SJSA1 (cell line): Measurements from ENCODE around the gene HSF4. TPM values are rescaled to one million over a fixed set of nuclear protein-coding genes. Genes with fewer than 3 reads are reported as not detected.

Source experiments
- DNase-seq, 2 experiments: peaks; one replicate each; pipeline ENCODE4 v3.0.0-alpha.2; 2015 to 2020; ENCODE audit warnings: low spot score in 2 of 2, low read depth in 1 of 2
- H3K27ac ChIP-seq: fragments of 250-450 bp; sonication (Bioruptor Pico); 2 replicates; pipeline ENCODE4 v1.5.1; 2020; ENCODE audit warnings: mild to moderate bottlenecking, moderate library complexity
- H3K27me3 ChIP-seq: fragments of 250-450 bp; sonication (Bioruptor Pico); replicated peaks from 2 replicates; pipeline ENCODE4 v1.5.1; 2020; ENCODE audit warnings: mild to moderate bottlenecking, moderate library complexity
- H3K36me3 ChIP-seq: fragments of 250-450 bp; sonication (Bioruptor Pico); 2 replicates; pipeline ENCODE4 v1.5.1; 2020; ENCODE audit warnings: mild to moderate bottlenecking
- H3K4me1 ChIP-seq: fragments of 250-450 bp; sonication (Bioruptor Pico); replicated peaks from 2 replicates; pipeline ENCODE4 v1.6.1; 2021; ENCODE audit warnings: mild to moderate bottlenecking
- H3K4me3 ChIP-seq: fragments of 250-450 bp; sonication (Bioruptor Pico); 2 replicates; pipeline ENCODE4 v1.5.1; 2020; ENCODE audit warnings: mild to moderate bottlenecking
- H3K9me3 ChIP-seq: fragments of 250-450 bp; sonication (Bioruptor Pico); replicated peaks from 2 replicates; pipeline ENCODE4 v1.5.1; 2020; ENCODE audit warnings: mild to moderate bottlenecking
- total RNA-seq: library from RNA; depleted of rRNA; stranded (reverse); fragments of >200 nt; shearing (Covaris generic); gene quantifications from 2 replicates; pipeline ENCODE4 v1.2.3, GENCODE V29; 2014

The HSF4 gene
- total RNA-seq, 1 experiment from 2014 or later = 12.8 TPM

DNA sequence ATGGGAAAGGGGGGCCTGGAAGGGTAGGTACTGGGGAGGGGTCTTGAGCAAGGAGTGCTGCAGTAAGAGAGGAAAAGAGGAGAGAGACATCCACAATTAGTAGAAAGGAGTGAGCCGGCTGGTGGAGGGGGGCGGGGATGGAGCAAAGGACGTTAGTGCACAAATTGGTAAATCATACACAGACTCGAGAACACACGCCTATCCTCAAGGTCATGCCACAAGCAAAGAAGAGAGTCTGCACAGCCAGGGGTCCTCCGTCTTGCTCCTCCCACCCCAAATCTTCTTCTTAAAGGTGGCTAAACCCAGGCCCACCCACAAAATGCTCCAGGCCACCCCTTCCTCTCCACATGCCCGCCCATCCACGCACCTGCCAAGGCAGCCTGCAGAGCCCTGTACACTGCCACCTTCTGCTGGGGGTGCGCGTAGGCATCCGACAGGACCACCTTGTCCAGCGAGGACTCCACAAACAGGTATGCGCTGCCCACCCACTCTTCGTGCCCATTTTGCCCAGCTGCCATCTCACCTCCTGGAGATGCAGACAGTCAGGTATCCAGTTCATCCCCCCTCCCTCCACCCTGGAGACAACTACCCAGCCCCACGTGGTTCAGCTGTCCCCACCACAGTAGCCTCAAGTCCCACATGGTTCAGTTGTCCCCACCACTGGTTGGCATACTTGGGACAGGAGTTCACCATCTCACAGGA, 8.3 kb upstream of the HSF4 start:
- peaks cover 7% of the 10 kb centered on the region; the same call in 1 of the 2 replicates for H3K36me3 ChIP-seq
- peaks cover 28% of the 10 kb centered on the region for H3K4me1 ChIP-seq
- DNase-seq = no peak
- no peak overlapping the region for H3K4me3 ChIP-seq
- H3K27me3 ChIP-seq = no peaks in the 10 kb centered on the region
- H3K9me3 ChIP-seq = no peaks in the 10 kb centered on the region
- H3K27ac ChIP-seq = no peak overlapping the region

DNA sequence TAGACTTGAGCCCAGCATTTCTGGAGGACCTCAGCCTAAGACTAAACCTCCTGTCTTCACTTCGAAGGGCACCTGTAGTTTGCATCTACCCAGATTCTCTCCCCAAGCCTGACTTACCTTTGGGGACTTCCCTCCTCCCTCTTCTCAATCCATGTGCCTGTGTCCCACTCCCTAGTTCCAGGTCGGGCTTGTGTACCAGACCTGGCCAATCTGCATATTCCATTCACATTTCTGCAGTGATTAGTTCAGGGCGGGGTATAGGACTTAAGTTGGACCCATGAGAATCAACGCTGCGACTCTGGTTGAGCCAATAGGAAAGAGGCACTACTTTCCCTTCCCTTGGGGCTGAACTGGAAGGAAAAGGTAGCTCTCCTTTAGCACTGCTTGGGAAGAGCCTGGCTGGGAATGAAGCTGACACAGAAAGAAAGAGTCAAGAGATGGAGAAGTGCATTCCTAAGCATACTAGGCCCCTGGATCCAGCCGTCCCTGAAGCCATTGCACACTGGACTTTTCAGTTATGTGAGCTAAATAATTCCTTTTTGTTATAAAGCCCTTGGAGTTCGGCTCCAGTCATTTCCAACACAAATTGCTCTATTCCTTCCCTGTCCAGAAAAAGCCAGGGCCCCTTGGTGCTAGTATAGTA, 7.3 kb upstream of the HSF4 start:
- Histone ChIP-seq H3K4me3 (no peak overlapping the region), H3K36me3 (peaks cover 7% of the 10 kb centered on the region; the same call in 1 of the 2 replicates), H3K9me3 (no peaks in the 10 kb centered on the region), H3K4me1 (peaks cover 24% of the 10 kb centered on the region), H3K27me3 (no peaks in the 10 kb centered on the region), H3K27ac (no peak overlapping the region)
- no peak for DNase-seq

DNA sequence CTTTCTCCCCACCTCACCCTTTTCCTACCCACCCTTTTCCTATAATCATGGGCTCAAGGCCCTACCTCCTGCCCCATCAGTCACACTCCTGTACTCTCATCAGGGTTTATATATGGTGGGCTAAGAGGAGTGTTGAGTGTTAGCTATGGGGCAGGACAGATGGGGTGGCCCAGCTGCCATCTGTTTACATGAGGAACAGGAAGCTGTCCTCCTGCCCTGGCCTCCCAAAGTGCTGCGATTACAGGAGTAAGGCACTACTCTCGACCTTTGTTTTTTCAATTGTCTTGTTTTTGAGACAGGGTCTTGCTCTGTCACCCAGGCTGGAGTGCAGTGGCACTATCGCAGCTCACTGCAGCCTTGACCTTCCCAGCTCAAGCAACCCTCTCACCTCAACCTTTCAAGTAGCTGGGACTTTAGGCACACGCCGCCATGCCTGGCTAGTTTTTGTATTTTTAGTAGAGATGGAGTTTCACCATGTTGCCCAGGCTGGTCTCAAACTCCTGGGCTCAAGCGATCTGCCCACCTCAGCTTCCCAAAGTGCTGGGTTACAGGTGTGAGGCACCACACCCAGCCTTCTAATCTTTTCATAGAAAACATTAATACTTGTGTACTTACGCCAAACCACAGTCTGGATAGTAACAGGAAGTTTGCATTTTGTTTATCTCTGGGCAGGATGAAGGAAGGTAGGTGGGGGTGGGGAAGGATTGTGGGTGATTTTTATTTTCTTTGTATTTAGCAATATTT, 6.5 kb upstream of the HSF4 start:
- H3K27ac ChIP-seq = no peak overlapping the region
- peaks cover 11% of the 10 kb centered on the region for H3K36me3 ChIP-seq
- no peaks in the 10 kb centered on the region for H3K27me3 ChIP-seq
- no peak for DNase-seq
- peaks cover 24% of the 10 kb centered on the region for H3K4me1 ChIP-seq
- H3K9me3 ChIP-seq = no peaks in the 10 kb centered on the region
- H3K4me3 ChIP-seq = no peak overlapping the region

DNA sequence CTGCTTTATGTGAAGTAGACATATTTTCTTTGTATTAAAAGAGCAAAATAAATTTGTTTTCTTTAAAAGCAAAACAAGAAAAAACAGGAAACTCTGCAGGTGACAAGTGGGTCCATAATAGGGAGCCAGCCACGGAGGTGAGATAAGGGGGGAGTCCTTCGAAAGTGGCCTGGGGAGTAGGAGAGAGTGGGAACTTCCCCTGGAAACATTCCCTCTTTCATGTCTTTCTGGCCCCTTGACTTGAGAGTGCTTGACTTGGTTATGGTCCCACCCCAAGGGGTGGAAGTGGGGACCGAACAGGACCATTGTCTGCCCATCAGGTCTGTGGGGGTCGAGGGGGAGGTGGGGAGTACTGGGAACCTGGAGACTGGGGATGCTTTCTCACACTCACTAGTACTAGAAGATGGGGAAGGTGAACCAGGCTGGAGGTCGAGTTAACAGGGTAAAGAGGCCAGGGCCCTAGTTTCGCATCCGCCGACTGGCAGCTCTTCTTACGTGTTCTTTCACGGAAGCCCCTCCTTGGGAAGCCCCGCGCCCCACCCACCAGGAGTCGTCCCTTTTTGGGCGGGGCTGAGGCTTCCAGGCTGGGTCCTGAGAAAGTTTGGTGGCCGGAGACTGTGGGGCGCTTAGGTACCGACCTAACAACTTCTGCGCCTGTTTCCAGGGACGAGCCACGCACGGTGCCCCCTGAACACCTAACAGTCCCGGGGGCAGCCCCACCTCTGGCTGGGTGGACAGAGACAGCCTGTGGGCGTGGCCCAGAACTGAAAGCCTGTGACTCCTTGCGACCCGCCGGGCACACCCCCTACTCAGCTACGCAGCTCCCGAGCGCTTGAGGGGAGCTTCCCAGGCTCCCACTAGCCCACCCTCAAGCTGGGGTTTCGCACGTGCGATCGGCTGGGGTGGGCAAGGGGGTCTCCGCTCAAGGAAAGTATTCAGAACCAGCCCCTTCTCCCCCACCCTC, 5.6 kb upstream of the HSF4 start:
- Histone ChIP-seq H3K9me3 (no peaks in the 10 kb centered on the region), H3K27me3 (no peaks in the 10 kb centered on the region), H3K4me1 (peaks cover 24% of the 10 kb centered on the region), H3K36me3 (peaks cover 14% of the 10 kb centered on the region), H3K27ac (peak overlapping the region; percentile 29), H3K4me3 (peak overlapping the region; percentile 70)
- peak; percentile 52 to 63 for DNase-seq

DNA sequence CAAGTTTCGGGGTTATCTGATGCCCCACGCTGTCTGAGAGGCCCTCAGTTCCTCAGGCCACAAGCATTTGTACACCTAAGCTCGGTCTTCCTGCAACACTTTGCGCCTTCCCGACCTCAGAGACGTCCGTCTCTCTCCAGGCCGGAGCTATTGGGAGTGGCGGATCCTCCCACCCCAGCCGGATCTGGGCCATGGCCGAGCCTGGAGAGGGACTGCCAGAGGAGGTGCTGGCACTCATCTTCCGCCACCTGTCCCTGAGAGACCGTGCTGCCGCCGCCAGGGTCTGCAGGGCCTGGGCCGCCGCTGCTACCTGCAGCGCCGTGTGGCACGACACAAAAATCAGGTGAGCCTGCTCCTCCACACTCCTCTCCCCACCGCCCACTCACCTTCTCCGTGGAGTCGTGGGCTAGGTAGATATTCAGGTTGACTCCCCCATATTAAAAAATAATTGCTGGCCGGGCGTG, 2.9 kb upstream of the HSF4 start:
- H3K9me3 ChIP-seq = no peaks in the 10 kb centered on the region
- no peak overlapping the region for H3K4me3 ChIP-seq
- H3K36me3 ChIP-seq = peaks cover 10% of the 10 kb centered on the region
- peaks cover 17% of the 10 kb centered on the region for H3K4me1 ChIP-seq
- H3K27ac ChIP-seq = no peak overlapping the region
- DNase-seq = no peak
- H3K27me3 ChIP-seq = no peaks in the 10 kb centered on the region

DNA sequence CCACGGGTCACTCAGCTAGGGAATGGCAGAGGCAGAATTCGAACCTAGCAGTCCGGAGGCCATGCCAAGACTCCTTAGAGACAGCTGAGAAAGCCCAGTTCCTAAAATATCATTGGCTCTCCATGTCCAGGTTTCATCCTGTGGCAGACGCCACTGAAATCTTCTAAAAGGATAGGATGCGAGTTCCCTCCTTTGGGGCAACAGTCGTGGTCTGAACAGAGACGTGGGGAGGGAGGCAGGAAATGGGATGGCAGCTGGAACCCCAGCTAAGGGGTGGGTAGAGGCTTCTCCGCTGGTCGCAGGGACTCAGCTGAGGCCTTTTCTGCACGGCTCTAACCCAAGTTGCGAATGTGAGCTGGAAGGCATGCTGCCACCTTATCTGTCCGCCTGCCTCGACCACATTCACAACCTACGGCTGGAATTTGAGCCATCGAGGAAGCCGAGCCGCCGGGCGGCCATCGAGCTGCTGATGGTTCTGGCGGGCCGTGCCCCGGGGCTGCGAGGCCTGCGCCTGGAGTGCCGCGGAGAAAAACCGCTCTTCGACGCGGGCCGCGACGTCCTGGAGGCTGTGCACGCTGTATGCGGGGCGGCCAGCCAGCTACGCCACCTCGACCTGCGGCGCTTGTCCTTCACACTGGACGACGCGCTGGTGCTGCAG, 1.9 kb upstream of the HSF4 start:
- Histone ChIP-seq H3K4me3 (no peak overlapping the region), H3K36me3 (peaks cover 10% of the 10 kb centered on the region), H3K4me1 (peaks cover 17% of the 10 kb centered on the region), H3K9me3 (no peaks in the 10 kb centered on the region), H3K27ac (no peak overlapping the region), H3K27me3 (no peaks in the 10 kb centered on the region)
- no peak for DNase-seq

DNA sequence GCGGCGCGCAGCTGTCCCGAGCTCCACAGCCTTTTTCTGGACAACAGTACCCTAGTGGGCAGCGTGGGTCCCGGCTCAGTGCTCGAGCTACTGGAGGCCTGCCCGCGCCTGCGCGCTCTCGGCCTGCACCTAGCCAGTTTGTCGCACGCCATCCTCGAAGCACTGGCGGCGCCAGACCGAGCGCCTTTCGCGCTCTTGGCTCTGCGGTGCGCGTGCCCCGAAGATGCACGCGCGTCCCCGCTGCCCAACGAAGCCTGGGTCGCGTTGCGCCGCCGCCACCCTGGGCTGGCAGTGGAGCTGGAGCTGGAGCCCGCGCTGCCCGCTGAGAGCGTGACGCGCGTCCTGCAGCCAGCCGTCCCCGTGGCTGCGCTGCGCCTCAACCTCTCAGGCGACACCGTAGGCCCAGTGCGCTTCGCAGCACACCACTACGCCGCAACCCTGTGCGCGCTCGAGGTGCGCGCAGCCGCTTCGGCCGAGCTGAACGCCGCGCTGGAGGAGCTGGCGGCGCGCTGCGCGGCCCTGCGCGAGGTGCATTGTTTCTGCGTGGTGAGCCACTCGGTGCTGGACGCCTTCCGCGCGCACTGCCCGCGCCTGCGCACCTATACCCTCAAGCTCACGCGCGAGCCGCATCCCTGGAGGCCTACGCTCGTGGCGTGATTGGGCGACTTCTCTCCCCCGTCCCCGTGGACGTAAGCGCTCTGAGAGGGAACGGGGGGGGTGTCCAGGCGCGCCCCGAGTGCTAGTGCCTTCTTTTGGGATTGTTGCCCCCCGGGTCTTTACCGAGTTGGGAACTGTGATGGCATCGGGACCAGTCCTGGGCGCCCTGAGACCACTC, 1.2 kb upstream of the HSF4 start:
- H3K27me3 ChIP-seq = no peaks in the 10 kb centered on the region
- H3K4me1 ChIP-seq = peaks cover 17% of the 10 kb centered on the region
- no peaks in the 10 kb centered on the region for H3K9me3 ChIP-seq
- no peak overlapping the region for H3K4me3 ChIP-seq
- H3K36me3 ChIP-seq = peaks cover 10% of the 10 kb centered on the region
- no peak overlapping the region for H3K27ac ChIP-seq
- DNase-seq = no peak

DNA sequence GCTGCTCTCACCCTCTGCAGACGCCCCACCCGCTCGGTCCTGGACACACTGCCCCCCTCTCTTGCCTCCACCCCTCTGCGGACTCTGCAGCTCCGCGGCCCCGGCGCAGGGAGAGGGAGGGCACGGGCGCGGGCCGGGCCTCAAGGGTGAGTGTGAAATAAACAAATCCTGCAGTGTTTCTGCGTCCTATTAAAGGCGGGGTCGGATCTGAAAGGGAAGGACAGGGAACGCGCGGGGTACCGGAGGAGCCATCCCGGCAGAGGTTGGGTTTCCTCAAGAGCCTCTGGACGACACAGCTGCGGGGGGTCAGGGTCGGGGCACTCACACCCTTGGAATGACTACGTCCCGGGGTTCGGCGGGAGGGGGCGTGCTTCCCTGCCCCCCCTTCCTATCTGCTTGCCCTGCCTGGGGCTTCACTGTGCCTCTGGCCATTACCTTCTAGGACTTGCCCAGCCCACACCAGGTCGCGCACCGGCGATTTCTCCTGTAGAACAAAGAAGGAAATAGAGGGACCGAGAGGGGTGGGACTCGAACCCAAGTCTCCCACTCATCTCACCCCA, 466 bp upstream of the HSF4 start:
- no peak overlapping the region for H3K4me3 ChIP-seq
- H3K36me3 ChIP-seq = peaks cover 10% of the 10 kb centered on the region
- no peaks in the 10 kb centered on the region for H3K9me3 ChIP-seq
- no peak for DNase-seq
- no peaks in the 10 kb centered on the region for H3K27me3 ChIP-seq
- H3K4me1 ChIP-seq = peaks cover 12% of the 10 kb centered on the region
- H3K27ac ChIP-seq = no peak overlapping the region

DNA sequence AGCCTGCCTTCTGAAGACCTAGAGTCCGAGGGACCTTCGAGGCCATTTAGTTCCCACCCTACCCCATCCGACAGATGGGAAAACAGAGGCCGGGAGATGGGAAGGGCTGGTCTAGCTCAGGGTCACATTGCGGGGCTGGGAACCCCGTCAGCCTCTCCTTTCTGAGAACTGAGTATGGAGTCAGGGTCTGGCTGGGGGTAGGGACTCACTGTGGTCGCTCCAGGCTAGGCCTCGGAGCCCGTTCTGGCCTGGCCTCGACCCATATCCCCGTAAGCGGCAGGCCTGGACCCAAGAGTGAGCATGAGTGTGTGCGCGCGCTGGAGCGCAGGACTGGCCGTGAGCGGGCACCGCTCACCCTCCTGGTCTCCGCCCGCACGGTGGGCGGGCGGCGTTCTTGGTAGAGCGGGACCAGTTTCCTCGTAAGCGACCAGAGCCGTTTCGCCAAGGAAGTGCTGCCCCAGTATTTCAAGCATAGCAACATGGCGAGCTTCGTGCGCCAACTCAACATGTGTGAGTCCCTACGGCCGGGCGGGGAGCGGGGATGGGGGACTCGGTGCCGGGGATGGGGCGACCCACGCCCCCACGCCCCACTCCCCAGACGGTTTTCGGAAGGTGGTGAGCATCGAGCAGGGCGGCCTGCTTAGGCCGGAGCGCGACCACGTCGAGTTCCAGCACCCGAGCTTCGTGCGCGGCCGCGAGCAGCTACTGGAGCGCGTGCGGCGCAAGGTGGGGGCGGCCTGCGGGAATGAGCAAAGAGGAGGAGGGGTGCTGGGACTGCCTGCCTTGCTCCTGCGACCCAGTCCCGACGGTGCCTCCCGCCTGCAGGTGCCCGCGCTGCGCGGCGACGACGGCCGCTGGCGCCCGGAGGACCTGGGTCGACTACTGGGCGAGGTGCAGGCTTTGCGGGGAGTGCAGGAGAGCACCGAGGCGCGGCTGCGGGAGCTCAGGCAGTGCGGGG, 855 bp downstream of the HSF4 start:
- H3K9me3 ChIP-seq = no peaks in the 10 kb centered on the region
- no peak for DNase-seq
- no peaks in the 10 kb centered on the region for H3K27me3 ChIP-seq
- no peak overlapping the region for H3K27ac ChIP-seq
- peaks cover 16% of the 10 kb centered on the region for H3K4me1 ChIP-seq
- H3K36me3 ChIP-seq = peaks cover 6% of the 10 kb centered on the region; the same call in 1 of the 2 replicates
- no peak overlapping the region for H3K4me3 ChIP-seq

DNA sequence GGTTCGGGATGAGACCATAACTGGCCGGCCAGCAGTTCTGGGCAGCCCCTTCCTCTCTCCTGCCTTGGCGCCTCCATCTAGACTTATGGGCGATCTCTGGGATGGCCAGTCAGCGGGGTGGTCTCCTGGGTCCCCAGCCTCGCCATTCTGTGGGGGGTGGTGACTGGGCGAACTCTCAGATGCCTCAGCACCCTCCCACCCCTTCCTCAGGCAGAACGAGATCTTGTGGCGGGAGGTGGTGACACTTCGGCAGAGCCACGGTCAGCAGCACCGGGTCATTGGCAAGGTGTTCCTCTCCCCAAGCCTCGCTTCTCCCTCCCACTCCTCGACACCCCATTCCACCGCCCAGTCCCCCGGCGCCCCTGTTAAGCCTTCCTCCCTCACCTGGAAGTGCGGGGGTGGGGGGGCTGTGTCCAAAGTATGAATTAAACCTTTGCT, 1.6 kb downstream of the HSF4 start:
- DNase-seq = no peak
- Histone ChIP-seq H3K9me3 (no peaks in the 10 kb centered on the region), H3K27me3 (no peaks in the 10 kb centered on the region), H3K4me3 (no peak overlapping the region), H3K27ac (no peak overlapping the region), H3K36me3 (peaks cover 6% of the 10 kb centered on the region; the same call in 1 of the 2 replicates), H3K4me1 (peaks cover 17% of the 10 kb centered on the region)

DNA sequence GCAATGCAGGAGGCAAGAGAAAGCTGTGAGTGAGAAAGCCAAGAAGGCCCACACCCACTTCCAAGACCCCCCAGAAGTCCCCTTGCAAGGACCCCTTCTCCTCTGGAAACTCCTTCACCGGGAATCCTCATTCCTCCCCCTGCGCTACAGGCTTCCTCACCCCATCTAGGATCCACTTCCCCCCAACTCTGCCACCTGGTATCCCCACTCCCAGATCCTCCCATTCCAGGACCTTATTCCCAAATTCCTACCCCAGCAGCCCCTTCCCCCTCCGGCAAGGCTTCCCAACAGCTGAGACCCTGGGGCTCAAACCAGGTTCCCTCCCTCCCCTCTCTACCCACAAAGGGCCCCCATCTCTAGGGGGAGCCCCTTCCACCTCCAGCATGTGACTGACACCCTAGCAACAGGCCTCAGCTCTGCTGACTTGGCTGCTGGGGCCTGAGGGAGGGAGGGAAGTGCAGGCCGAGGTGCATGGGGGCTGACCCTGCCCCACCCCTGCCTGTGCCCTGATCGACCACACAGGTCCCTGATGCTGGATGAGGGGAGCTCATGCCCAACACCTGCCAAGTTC, 2.1 kb downstream of the HSF4 start:
- Histone ChIP-seq H3K27ac (no peak overlapping the region), H3K4me3 (no peak overlapping the region), H3K36me3 (peaks cover 6% of the 10 kb centered on the region; the same call in 1 of the 2 replicates), H3K4me1 (peaks cover 19% of the 10 kb centered on the region), H3K27me3 (no peaks in the 10 kb centered on the region), H3K9me3 (no peaks in the 10 kb centered on the region)
- DNase-seq = no peak
